Measurements from ENCODE around the gene BTRC. TPM values are rescaled to one million over a fixed set of nuclear protein-coding genes. Genes with fewer than 3 reads are reported as not detected.
A peak's percentile ranks its signal among the peaks of the same experiment; 100 is the strongest.
"Not testable (repeated sequence)": the region's sequence is repeated elsewhere in the genome, so short reads cannot be mapped to it uniquely, and the experiment has no call there.

Gene BTRC
- polyA plus RNA-seq, 3 donors = 2.8 to 4.3 (median 3.1) TPM

GRCh38 chr10:101322266-101323108, 31.5 kb upstream of the BTRC start:
- H3K4me3 Mint-ChIP-seq = no peak overlapping the region
- Histone ChIP-seq H3K9ac (ENCODE audit: insufficient read depth, low read length, poor library complexity, severe bottlenecking) (no peak overlapping the region), H3K79me2 (ENCODE audit: insufficient read depth, low read length) (no peaks in the 10 kb centered on the region), H3K36me3 (replicated peaks in 1 of 2; ENCODE audit: control insufficient read depth in 1 of 2, insufficient read depth in 2 of 2, low read length in 2 of 2) (no peaks in the 10 kb centered on the region), H3K27me3 (ENCODE audit: control insufficient read depth in 2 of 2, insufficient read depth in 2 of 2, low read length in 2 of 2) (peaks cover 0 to 17% of the 10 kb centered on the region in 2 donors), H3K4me3 (replicated peaks in 1 of 3; ENCODE audit: low read depth in 2 of 3, low read length in 3 of 3) (no peak overlapping the region), H2AFZ (ENCODE audit: insufficient read depth, low read depth, low read length, poor library complexity, severe bottlenecking) (no peak overlapping the region), H3K27ac (ENCODE audit: low read depth in 1 of 2, low read length in 2 of 2) (no peak overlapping the region), H3K9me3 (replicated peaks in 1 of 2; ENCODE audit: control insufficient read depth in 1 of 2, insufficient read depth in 1 of 2, low read length in 2 of 2) (no peaks in the 10 kb centered on the region), H3K4me2 (replicated peaks; ENCODE audit: extremely low read depth, low read length, poor library complexity, severe bottlenecking) (no peak overlapping the region), H4K20me1 (ENCODE audit: insufficient read depth, low read length) (no peaks in the 10 kb centered on the region), H3K4me1 (ENCODE audit: control insufficient read depth in 1 of 2, insufficient read depth in 2 of 2, low read length in 2 of 2) (no peaks in the 10 kb centered on the region)
- peaks cover 8 to 28% (median 24%) of the 10 kb centered on the region in 3 donors for H3K27me3 Mint-ChIP-seq (ENCODE audit: low read depth in 3 of 3)
- TF ChIP-seq CTCF (IDR thresholded peaks at IDR 0.05) = no peak
- no peaks in the 10 kb centered on the region for H3K36me3 Mint-ChIP-seq
- no peak for DNase-seq
- intact Hi-C loops (cut with micrococcal nuclease) = no loop called here
- WGBS (ENCODE audit: insufficient coverage) = 90% methylated on average over 15 of the region's 21 CpGs
- peaks cover 0 to 9% (median 5%) of the 10 kb centered on the region in 7 donors for H3K9me3 Mint-ChIP-seq
- no peak overlapping the region for H3K27ac Mint-ChIP-seq
- H3K4me1 Mint-ChIP-seq = no peaks in the 10 kb centered on the region

GRCh38 chr10:101323495-101323894, 30.5 kb upstream of the BTRC start:
- Histone ChIP-seq H4K20me1 (ENCODE audit: insufficient read depth, low read length) (no peaks in the 10 kb centered on the region), H3K27ac (ENCODE audit: low read depth in 1 of 2, low read length in 2 of 2) (no peak overlapping the region), H3K9ac (ENCODE audit: insufficient read depth, low read length, poor library complexity, severe bottlenecking) (no peak overlapping the region), H3K4me1 (ENCODE audit: control insufficient read depth in 1 of 2, insufficient read depth in 2 of 2, low read length in 2 of 2) (no peaks in the 10 kb centered on the region), H3K36me3 (replicated peaks in 1 of 2; ENCODE audit: control insufficient read depth in 1 of 2, insufficient read depth in 2 of 2, low read length in 2 of 2) (no peaks in the 10 kb centered on the region), H3K9me3 (replicated peaks in 1 of 2; ENCODE audit: control insufficient read depth in 1 of 2, insufficient read depth in 1 of 2, low read length in 2 of 2) (no peaks in the 10 kb centered on the region), H3K27me3 (ENCODE audit: control insufficient read depth in 2 of 2, insufficient read depth in 2 of 2, low read length in 2 of 2) (peaks cover 0 to 17% of the 10 kb centered on the region in 2 donors), H3K4me3 (replicated peaks in 1 of 3; ENCODE audit: low read depth in 2 of 3, low read length in 3 of 3) (no peak overlapping the region), H2AFZ (ENCODE audit: insufficient read depth, low read depth, low read length, poor library complexity, severe bottlenecking) (no peak overlapping the region), H3K79me2 (ENCODE audit: insufficient read depth, low read length) (no peaks in the 10 kb centered on the region), H3K4me2 (replicated peaks; ENCODE audit: extremely low read depth, low read length, poor library complexity, severe bottlenecking) (no peak overlapping the region)
- no peaks in the 10 kb centered on the region for H3K4me1 Mint-ChIP-seq
- DNase-seq = no peak
- peaks cover 0 to 12% (median 5%) of the 10 kb centered on the region in 7 donors for H3K9me3 Mint-ChIP-seq
- intact Hi-C loops (cut with micrococcal nuclease) = no loop called here
- 92% methylated on average over 2 of the region's 2 CpGs for WGBS (ENCODE audit: insufficient coverage)
- H3K4me3 Mint-ChIP-seq = no peak overlapping the region
- H3K27ac Mint-ChIP-seq = peak overlapping the region in 1 of 7 donors; percentile 51
- no peaks in the 10 kb centered on the region for H3K36me3 Mint-ChIP-seq
- TF ChIP-seq CTCF (IDR thresholded peaks at IDR 0.05) = no peak
- H3K27me3 Mint-ChIP-seq (ENCODE audit: low read depth in 3 of 3) = peaks cover 8 to 24% (median 23%) of the 10 kb centered on the region in 3 donors

GRCh38 chr10:101327454-101327853, 26.5 kb upstream of the BTRC start:
- H3K36me3 Mint-ChIP-seq; H3K27ac Mint-ChIP-seq; H3K79me2 ChIP-seq (ENCODE audit: insufficient read depth, low read length); H3K4me3 ChIP-seq (replicated peaks in 1 of 3; ENCODE audit: low read depth in 2 of 3, low read length in 3 of 3); H3K4me1 Mint-ChIP-seq; H3K4me2 ChIP-seq (replicated peaks; ENCODE audit: extremely low read depth, low read length, poor library complexity, severe bottlenecking); H3K27ac ChIP-seq (ENCODE audit: low read depth in 1 of 2, low read length in 2 of 2); H3K9me3 ChIP-seq (replicated peaks in 1 of 2; ENCODE audit: control insufficient read depth in 1 of 2, insufficient read depth in 1 of 2, low read length in 2 of 2); H2AFZ ChIP-seq (ENCODE audit: insufficient read depth, low read depth, low read length, poor library complexity, severe bottlenecking); H3K9ac ChIP-seq (ENCODE audit: insufficient read depth, low read length, poor library complexity, severe bottlenecking); DNase-seq; H3K4me3 Mint-ChIP-seq; H3K36me3 ChIP-seq (replicated peaks in 1 of 2; ENCODE audit: control insufficient read depth in 1 of 2, insufficient read depth in 2 of 2, low read length in 2 of 2); H3K4me1 ChIP-seq (ENCODE audit: control insufficient read depth in 1 of 2, insufficient read depth in 2 of 2, low read length in 2 of 2); intact Hi-C loops (cut with micrococcal nuclease); H4K20me1 ChIP-seq (ENCODE audit: insufficient read depth, low read length): not testable (repeated sequence)
- peaks cover 0 to 12% (median 5%) of the 10 kb centered on the region in 7 donors for H3K9me3 Mint-ChIP-seq
- peaks cover 10 to 27% (median 18%) of the 10 kb centered on the region in 3 donors for H3K27me3 Mint-ChIP-seq (ENCODE audit: low read depth in 3 of 3)
- 100% methylated on average over 1 of the region's 1 CpG for WGBS (ENCODE audit: insufficient coverage)
- peaks cover 0 to 19% of the 10 kb centered on the region in 2 donors for H3K27me3 ChIP-seq (ENCODE audit: control insufficient read depth in 2 of 2, insufficient read depth in 2 of 2, low read length in 2 of 2)
